Right ventricle myocardium inferior (tissue), 1 donor: ENCODE results near the gene CFAP61. TPM values are rescaled to one million over a fixed set of nuclear protein-coding genes. Genes with fewer than 3 reads are reported as not detected.

Experiments
- ATAC-seq: fragments of 200-7000 bp; cut with Tn5 transposase; one replicate; pipeline ENCODE4 v1.9.1; 2020; ENCODE audit warnings: mild to moderate bottlenecking, moderate library complexity
- DNase-seq: peaks from one replicate; pipeline ENCODE4 v3.0.0; 2021; ENCODE audit errors: missing footprints
- intact Hi-C: fragments of 100-400 bp; cut with DNase I; formaldehyde crosslinking; loops from one replicate; pipeline ENCODE4 v1.11.0; 2022
- total RNA-seq: library from RNA; stranded (reverse); fragmentation: NEBNext Ultra II Directional; extraction: Animal tissue kit (Norgen Biotek cat#: 25700); gene quantifications from one replicate; pipeline ENCODE4 v1.2.1, GENCODE V29; 2021
- donor health status: DM: no; HTN: yes; CAD: no; lungs with severe emphysema.

CFAP61 gene
- total RNA-seq, 1 donor from 2014 or later: 27.4 TPM

GRCh38 chr20:20362774-20363433 is 310.6 kb downstream of the CFAP61 start:
- intact Hi-C loops: loop anchor here (5.0 to 10.0 kb wide), 2 partner anchors 102 to 276 kb away; no protein-coding TSS in a partner anchor
- no peak for DNase-seq
- ATAC-seq: no peak

GRCh38 chr20:20363434-20363798 is 311.1 kb downstream of the CFAP61 start:
- no peak for ATAC-seq
- DNase-seq: no peak
- intact Hi-C loops: loop anchor here (5.0 to 10.0 kb wide), 2 partner anchors 101 to 276 kb away; no protein-coding TSS in a partner anchor

DNA sequence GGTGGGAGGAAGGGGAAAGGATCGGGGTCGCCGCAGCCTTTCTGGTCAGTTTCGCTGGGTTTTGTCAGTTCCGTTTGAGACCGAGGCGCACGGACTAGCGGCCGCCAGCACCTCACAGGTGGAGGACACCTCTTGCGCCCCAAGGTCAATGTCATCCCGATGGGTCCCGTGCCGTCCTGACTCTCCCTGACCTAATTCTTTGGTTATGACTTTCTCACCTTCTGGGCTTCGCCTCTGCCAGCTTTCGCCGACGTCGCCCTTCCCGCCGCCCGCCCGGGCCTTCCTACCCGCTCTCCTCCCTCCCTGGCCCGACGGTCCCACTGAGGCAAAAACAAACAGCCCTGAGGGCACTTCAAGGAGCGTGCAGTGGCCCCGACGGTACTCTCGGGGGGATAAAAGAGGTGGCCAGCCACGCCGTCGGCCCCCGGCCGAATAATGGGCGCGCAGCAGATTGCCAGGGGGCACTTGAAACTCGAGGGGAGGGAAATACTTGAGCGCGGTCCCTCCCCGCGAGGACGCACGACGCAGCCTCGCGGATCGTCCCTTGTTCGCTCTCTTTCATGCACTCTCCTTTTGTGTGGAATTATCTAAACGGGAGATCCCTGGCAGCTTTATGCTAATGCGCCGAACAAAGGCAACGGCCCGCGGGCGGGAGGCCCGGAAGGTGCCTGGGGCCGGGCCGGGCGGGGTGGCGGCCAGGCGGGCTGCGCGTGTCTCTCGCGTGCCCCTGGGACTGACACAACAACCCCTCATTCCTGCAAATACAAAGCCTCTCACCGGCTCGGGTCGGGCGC is 311.7 kb downstream of the CFAP61 start:
- intact Hi-C loops: loop anchor here (5.0 to 10.0 kb wide), 2 partner anchors 101 to 277 kb away; no protein-coding TSS in a partner anchor
- ATAC-seq (no peak), DNase-seq (no peak)

- ATAC-seq (no peak), DNase-seq (no peak)
- intact Hi-C loops: loop anchor here (5.0 to 10.0 kb wide), 2 partner anchors 100 to 278 kb away; no protein-coding TSS in a partner anchor
Measured at GRCh38 chr20:20364593-20365479, 312.5 kb downstream of the CFAP61 start.

DNA sequence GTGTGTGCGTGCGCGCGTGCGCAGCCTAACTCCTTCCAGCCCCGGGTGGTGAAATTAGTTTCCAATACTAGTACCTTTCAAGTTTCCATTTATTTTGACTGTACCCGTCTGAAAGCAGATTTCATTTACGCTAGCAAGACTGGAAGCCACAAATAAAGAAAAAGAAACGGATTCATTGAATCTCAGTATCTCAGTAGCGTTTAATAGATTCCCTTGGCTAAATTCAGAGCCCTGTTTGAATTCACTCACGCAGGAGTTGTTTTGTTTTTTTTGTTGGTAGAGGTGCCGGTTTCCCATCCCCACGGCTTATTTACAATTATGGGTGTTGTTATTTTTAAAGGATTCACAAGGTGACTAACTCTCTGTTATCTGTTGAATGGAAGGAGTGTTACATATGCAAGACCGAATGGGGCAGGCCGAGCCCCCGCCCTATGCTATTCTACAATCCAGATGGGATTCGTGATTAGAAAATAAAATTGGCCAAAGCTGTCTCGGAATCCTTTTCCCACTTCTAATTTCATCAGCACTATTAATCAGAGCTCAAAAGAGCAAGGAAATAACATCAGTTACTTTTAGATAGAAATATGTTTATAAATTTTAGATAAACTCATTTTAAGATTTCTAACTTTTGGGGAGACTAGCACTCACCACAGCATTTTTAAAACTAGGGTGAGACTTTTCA is 313.3 kb downstream of the CFAP61 start:
- ATAC-seq (no peak), DNase-seq (no peak)
- intact Hi-C loops: loop anchor here (10.0 kb wide), 1 partner anchor 99 kb away; no protein-coding TSS in a partner anchor

- intact Hi-C loops: loop anchor here (10.0 kb wide), 1 partner anchor 98 kb away; no protein-coding TSS in a partner anchor
- DNase-seq (no peak), ATAC-seq (no peak)
Measured at GRCh38 chr20:20366551-20366875, 314.2 kb downstream of the CFAP61 start.

DNA sequence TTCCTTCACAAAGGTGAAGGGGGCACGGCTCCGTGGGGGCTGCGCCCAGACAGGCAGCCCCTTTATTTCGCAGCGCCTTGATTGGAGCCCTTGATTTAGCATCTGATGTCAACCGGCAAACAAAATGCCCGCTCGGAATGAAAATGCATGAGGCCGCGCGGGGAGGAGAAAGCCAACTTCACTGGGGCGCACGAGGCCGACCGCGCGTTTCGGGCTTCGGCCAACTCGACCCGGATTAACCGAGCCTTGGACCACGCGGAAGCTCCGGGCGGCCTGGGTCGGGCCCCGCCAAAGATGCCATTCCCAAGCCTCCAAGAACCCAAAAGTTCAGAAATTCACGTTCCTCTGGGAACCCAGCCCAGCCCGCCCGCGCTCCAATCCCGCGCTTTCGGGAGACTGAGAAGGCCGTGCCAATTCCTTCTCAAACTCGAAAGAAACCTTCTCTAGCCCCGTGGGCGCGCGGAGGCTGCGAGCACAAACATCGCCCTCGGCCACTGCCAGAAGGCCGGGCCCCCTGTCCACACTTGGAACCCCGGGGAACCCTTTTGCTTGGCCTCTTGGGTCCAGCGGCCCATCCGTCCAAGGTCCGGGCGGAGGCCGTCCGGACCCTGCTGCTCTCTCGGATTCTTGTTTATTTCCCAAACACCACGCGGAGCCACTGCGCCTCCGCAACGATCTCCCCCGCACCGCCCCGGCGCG is 314.7 kb downstream of the CFAP61 start:
- ATAC-seq: no peak
- no peak for DNase-seq
- intact Hi-C loops: loop anchor here (10.0 kb wide), 1 partner anchor 98 kb away; no protein-coding TSS in a partner anchor

DNA sequence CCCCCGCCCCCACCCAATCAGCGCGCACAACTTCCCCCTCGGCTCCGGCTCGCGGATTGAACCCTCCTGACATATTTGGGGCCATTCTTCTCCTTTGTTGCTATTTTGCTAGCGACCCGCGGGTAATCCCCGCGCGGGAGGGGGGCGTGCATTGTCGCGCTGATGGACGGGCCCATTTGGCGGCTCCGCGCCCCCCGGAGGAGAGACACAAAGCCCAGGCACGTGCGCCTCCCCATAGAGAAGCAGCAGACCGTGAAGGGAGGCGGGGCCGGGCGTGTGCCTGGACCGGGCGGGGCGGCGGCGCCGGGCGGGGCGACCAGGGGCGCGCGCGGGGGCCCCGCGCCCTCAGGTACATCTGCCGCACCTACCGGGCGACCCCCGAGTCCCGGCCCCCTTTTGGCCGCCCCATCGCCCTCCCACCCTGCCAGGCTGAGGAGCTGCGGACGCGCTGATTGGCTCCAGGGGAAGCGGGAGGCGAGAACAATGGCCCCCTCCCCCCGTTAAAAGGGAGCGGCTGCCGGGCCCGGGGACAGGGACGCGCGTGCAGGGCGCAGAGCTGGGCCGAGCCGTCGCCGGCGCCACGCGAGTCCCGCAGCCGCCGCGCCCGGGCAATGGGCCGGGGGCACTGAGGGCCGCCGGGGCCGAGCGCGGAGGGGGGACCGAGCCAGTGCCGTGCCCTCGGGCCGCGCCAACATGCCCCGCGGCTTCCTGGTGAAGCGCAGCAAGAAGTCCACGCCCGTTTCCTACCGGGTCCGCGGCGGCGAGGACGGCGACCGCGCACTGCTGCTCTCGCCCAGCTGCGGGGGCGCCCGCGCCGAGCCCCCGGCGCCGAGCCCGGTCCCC is 315.5 kb downstream of the CFAP61 start, which contains the start of gene INSM1:
INSM1 (plus strand) TSS at position 530 of the 843 bp plus-strand sequence; CDS start at position 694, 164 bp downstream.
- intact Hi-C loops: loop anchor here (10.0 kb wide), 1 partner anchor 97 kb away; no protein-coding TSS in a partner anchor
- DNase-seq (no peak), ATAC-seq (no peak)

DNA sequence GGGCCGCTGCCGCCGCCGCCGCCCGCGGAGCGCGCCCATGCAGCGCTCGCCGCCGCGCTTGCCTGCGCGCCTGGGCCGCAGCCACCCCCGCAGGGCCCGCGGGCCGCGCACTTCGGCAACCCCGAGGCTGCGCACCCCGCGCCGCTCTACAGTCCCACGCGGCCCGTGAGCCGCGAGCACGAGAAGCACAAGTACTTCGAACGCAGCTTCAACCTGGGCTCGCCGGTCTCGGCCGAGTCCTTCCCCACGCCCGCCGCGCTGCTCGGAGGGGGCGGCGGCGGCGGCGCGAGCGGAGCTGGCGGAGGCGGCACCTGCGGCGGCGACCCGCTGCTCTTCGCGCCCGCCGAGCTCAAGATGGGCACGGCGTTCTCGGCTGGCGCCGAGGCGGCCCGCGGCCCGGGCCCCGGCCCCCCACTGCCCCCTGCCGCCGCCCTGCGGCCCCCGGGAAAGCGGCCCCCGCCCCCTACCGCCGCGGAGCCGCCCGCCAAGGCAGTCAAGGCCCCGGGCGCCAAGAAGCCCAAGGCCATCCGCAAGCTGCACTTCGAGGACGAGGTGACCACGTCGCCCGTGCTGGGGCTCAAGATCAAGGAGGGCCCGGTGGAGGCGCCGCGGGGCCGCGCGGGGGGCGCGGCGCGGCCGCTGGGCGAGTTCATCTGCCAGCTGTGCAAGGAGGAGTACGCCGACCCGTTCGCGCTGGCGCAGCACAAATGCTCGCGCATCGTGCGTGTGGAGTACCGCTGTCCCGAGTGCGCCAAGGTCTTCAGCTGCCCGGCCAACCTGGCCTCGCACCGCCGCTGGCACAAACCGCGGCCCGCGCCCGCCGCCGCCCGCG is 316.3 kb downstream of the CFAP61 start:
- no peak for DNase-seq
- intact Hi-C loops: loop anchor here (10.0 kb wide), 1 partner anchor 96 kb away; no protein-coding TSS in a partner anchor
- no peak for ATAC-seq

- ATAC-seq (no peak), DNase-seq (no peak)
- intact Hi-C loops: loop anchor here (10.0 kb wide), 1 partner anchor 95 kb away; no protein-coding TSS in a partner anchor
Measured at GRCh38 chr20:20369250-20370093, 317.1 kb downstream of the CFAP61 start.

GRCh38 chr20:20370094-20370575 is 317.8 kb downstream of the CFAP61 start:
- no peak for DNase-seq
- intact Hi-C loops: no loop called here
- no peak for ATAC-seq

GRCh38 chr20:20371083-20371482 is 318.8 kb downstream of the CFAP61 start:
- intact Hi-C loops: no loop called here
- DNase-seq (no peak), ATAC-seq (no peak)

DNA sequence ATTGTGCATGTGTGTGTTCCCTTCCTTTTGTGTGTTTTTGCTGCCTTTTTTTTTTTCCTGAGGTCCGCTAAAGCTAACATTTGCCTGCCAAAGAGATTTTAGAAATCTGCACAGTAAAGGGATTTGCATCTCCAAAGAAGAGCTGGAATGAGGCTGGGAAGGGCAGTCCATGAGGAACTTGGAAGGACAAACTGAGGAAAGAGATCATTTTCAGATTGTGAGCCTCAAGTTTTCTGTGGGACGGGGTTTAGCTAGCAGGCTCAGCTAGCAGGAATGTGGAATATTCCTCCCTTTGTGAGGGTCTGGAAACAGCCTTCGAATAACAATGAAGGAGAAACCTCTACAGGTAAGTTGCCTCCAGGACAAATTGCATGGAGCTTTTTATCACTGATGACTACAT is 319.3 kb downstream of the CFAP61 start:
- no peak for ATAC-seq
- intact Hi-C loops: no loop called here
- no peak for DNase-seq

- ATAC-seq: no peak
- intact Hi-C loops: no loop called here
Measured at GRCh38 chr20:20373091-20373571, 320.8 kb downstream of the CFAP61 start.

GRCh38 chr20:20375862-20376261 is 323.5 kb downstream of the CFAP61 start:
- intact Hi-C loops: no loop called here
- ATAC-seq (no peak), DNase-seq (no peak)

More at GRCh38 chr20:20373091-20373571, 320.8 kb downstream of the CFAP61 start:
- no peak for DNase-seq
